HG02938 (cell line): ENCODE measurements around the gene ARHGDIB.

Source experiments
- ATAC-seq: cut with Tn5 transposase; IDR thresholded peaks from one replicate; pipeline ENCODE4 v1.9.1; 2021; ENCODE audit warnings: mild to moderate bottlenecking, moderate library complexity; ENCODE audit not compliant: unreplicated experiment

The ARHGDIB gene

DNA sequence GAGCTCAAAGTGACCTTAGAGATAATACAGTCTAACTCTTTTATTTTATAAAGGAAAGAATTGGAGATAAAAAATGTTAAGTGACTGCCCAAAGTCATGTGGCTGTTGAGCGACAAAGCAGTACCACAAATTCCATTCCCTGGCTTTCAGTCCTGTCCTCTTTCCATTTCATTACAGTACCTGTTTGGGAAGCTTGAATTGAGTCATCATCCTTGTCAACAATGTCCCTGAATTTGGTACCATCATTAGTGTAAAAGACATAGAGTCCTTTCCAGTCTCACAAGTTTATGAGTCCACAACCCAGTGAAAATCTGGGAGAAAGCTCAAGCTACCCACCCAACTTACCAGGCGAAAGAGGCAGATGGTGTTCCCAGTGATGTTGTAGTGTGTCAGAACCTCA is 26.9 kb downstream of the ARHGDIB start:
- no peak for ATAC-seq

GRCh38 chr12:14931791-14932560 is 29.4 kb downstream of the ARHGDIB start:
- ATAC-seq = no peak

DNA sequence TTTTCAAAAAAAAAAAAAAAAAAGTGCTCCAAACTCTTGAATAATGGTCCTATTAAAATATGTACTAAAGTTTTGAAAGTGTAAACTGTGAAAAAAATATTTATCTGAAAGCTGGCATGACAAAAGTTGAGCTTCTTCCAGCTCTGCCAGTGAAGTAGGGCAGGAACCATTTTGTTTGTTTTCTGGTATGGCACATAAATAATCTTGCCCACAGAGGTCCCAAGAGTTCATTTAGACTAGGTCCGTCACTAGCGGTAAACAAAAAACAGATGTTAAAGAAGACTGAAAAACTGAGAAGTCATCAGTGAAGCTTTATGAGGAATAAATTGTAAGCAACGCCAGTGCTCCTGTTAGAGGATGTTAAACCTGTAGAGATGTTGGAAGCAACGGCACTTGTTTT is 30.0 kb downstream of the ARHGDIB start:
- no peak for ATAC-seq

- no peak for ATAC-seq
These were observed 31.1 kb downstream of the ARHGDIB start for GRCh38 chr12:14930299-14930698.

GRCh38 chr12:14928931-14929330 is 32.5 kb downstream of the ARHGDIB start:
- no peak for ATAC-seq

- ATAC-seq = no peak
These were observed 34.1 kb downstream of the ARHGDIB start for GRCh38 chr12:14927267-14927666.

DNA sequence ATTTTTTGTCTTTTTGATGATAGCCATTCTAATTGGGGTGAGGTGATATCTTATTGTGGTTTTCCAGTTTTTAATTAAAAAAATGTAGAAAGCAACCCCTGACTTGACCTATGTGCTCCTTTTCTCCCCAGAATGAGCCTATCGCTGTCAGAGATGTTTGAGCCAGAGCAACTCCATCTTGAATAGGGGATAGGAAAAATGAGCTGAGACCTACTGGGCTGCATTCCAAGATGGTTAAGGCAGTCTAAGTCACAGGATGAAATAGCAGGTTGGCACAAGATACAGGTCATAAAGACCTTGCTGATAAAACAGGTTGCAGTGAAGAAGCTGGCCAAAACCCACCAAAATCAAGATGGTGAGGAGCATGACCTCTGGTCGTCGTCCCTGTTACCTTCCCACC is 36.9 kb downstream of the ARHGDIB start:
- ATAC-seq = no peak

DNA sequence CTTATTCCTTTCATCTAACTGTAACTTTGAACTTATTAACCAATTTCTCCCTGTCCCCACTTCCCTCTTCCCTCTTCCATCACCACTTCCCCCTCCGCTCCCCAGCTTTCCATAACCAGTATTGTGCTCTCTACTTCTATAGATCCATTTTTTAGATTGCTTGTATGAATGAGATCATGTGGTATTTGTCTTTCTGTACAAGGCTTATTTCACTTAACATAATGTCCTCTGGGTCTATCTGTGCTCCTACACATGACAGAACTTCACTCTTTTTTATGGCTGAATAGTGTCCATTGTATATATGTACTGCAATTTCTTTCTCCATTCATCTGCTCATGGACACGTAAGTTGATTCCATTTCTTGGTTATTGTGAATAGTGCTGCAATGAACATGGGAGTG is 37.5 kb downstream of the ARHGDIB start:
- ATAC-seq = no peak

DNA sequence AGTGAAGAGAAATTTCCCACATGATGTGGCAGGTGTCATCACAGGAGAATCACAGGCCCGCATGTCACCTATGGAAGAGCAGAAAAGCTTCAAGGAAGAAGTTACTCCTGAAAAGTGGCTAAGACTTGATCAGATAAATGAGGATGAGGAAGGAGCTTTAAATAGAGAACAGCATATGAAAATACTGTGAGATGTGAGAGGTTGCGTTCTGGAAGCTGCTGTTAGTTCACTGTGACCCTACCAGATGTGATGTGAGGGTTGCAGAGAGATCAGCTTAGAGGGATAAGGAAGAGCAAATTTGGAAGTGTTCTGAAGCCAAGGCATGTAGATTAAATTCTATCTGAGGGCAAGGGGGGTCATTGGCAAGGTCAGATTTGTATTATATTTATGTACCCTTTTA is 40.2 kb downstream of the ARHGDIB start:
- ATAC-seq = no peak

DNA sequence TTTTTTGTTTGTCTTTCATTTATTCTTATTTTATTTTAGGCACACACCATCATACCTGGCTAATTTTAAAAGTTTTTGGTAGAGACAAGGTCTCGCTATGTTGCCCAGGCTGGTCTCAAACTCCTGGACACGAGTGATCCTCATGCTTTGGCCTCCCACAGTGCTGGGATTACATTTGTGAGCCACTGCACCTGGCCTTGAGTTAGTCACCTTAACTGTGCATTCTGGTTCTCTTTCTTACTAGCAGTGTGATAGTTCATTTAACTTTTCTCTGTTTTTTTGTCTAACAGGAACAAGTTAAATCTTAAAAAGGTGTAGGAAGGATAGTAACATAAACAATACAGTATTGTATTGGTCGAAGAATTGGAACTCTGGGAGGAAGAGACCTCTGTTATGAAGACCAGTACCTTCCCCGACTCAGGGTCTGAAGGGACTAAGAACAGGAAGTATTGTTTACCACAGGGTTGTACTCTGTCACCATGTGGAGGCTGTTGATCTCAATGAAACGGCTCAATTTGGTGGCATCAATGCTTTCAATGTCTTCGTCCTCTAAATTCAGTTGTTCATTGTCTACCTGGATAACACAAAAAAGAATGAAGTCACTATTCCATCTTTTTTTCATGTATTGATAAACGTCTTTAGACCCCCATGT is 40.8 kb downstream of the ARHGDIB start:
- no peak for ATAC-seq

- no peak for ATAC-seq
These were observed 41.9 kb downstream of the ARHGDIB start for GRCh38 chr12:14919455-14919854.

DNA sequence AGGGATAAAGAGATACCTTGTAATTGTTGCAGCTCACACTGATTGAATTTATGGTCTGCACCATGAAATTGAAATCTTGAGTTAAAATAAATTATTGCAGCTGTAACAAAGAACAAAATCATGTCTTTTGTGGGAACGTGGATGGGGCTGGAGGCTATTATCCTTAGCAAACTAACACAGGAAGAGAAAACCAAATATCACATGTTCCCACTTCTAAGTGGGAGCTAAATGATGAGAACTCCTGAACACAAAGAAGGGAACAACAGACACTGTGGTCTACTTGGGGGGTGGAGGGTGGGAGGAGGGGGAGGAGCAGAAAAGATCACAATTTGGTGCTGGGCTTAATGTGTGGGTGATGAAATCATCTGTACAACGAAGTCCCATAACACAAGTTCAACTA is 45.7 kb downstream of the ARHGDIB start:
- no peak for ATAC-seq

DNA sequence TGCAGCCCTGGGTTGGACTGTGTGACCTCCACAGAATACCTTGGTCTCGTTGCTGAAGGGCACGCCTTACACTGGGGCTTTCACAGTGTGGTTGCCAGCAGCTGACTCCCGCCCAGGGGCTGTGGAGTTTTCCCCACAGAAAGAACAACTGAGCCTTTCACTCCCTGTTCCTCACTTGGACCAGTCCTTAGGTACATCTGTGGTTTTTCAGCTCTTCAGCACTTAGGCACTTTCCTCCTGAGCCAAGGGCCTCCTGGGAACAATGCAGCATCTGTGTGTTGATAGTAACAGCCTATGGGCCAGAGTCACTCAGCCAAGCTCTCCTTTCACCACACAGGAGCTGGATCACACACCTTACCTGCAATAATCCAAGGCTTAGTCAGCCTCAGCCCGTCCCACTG is 48.0 kb downstream of the ARHGDIB start:
- ATAC-seq = no peak

DNA sequence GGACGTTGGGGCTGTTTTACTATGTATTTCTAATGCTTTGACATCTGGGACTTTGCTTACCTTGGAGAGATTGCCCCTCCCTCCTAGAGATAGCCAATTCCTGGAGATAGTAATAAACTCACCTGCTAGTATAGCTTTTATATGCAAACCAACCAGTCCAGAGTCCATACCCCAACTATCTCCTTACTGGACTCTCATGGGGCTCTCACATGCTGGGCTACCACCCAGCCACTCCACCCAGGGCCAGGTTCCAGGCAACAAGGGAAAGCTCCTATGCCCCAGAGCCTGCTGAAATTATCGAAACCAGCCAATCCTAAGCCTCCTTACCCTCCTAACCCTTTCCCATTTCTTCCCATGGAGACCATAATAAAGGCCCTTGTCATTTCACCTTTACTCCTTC is 50.3 kb downstream of the ARHGDIB start:
- no peak for ATAC-seq

GRCh38 chr12:14910090-14910915 is 51.1 kb downstream of the ARHGDIB start:
- ATAC-seq = no peak

DNA sequence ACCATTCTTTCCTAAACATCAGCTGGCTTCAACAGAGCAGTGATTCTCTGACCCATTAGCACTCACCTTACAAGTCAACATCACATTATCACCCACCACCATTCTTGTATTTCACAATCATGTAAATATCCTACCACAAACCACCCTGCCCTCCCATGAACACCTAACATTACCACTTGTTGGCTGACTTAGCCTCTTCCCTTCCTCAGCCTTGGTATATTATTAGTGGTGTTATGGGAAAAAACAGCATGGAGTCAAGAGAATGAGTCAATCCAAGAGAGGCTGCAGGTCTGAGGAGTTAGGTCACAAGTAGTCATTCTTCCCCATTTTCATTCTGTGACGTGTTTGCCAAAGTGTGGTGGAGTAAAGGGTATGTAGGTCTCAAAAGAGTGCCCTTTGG is 53.4 kb downstream of the ARHGDIB start:
- ATAC-seq = no peak

DNA sequence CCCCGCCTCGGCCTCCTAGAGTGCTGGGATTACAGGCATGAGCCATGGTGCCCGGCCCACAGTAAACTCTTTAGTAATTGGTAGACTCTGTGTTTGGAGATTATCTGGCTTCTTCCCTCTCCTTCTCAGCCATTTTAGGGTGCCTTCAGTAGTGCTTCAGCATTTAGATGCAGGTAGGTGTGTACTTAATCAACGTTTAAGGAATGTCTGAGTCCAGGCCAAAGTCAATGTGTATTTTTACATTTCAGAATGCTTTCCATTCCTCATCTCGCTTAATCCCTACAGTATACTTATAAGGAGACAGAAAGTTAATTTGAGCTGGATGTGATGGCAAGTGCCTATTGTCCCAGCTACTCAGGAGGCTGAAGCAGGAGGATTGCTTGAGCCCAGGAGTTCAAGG is 55.3 kb downstream of the ARHGDIB start:
- no peak for ATAC-seq

DNA sequence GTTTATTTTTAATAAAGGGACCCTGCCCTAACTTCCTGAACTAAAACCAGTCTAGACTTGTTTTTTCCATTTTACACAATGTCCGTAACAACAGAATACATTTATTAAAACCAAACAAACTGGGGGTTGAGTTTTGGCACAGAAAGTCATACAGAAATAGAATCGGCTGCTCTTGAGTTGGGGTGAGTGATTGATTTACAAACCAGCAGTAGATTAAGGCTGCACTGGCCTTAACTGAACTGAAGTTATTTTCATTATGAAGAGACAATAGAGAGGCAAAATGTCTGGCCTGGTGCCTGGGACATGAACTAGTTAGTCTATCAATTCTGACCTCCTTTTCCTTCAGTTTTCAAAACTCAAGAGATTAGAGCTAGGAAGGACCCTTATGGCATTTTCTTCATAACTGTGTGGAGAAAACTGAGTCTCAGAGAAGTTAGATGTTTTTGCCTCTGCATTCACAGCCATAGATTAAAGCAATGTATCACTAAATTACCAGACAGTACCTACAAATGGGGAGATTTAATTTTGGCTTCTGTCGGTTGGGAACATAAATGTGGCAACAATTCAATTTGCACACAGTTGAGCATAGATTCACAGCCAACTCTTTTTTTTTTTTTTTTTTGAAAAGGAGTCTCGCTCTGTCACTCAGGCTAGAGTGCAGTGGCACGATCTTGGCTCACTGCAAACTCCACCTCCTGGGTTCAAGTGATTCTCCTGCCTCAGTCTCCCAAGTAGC is 56.0 kb downstream of the ARHGDIB start:
- no peak for ATAC-seq

DNA sequence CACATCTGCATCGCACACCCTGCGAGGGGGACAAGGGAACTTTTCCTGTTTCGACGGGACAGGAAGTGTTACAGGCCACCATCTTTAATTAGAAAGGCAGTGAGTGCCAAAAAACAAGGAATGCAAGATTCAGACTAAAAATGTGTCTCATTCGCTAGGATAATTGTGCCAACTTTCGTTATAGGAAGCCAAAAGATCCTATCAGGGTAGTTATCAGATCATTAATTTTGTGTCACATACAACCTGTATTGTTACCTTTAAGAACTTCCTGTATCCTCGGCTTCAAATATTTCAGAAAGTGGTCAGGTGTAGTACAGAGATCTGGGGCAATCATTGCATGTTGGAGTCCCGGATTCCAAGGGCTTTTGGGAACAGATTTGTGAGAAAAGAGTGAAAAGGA is 56.5 kb downstream of the ARHGDIB start:
- no peak for ATAC-seq

DNA sequence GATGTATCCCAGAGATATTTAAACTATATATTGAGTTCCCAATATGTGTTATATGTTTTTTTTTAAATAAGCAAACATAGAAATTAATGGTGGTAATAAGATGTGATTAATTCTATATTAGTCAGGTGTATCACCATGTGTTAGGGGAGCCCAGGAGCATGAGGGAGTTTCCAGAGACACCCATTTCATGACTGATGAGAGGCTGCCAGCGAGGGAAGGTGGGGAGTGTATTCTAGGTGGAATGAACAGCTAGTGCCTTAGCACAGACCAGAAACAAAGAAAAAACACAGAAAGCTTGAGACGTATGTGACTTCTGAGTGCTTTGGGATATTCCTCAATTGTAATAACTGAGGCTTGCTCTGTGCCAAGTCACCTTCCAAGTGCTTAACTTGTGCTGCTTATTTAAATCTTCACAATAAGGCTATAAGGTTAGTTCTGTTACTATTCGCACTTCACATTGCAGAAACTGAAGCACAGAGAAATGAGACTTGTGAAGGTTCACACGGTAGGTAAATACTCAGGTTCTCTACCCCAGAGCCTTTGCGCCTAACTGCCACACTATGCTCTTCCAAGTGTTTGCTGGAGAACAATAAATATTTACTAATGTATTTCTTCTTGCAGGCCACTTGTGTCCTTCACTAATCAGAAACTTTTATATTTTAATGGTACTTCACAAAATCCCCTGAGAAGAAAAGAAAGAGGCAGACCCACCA is 57.9 kb downstream of the ARHGDIB start:
- ATAC-seq = no peak

- ATAC-seq = no peak
These were observed 58.9 kb downstream of the ARHGDIB start for GRCh38 chr12:14902465-14902864.
